ENCODE results near the gene CAMK1D. TPM values are rescaled to one million over a fixed set of nuclear protein-coding genes. Genes with fewer than 3 reads are reported as not detected.
A peak's percentile ranks its signal among the peaks of the same experiment; 100 is the strongest.

CAMK1D gene
- total and polyA plus RNA-seq, 3 donors from 2014 or later = 10.0 to 14.5 (median 14.0) TPM

DNA sequence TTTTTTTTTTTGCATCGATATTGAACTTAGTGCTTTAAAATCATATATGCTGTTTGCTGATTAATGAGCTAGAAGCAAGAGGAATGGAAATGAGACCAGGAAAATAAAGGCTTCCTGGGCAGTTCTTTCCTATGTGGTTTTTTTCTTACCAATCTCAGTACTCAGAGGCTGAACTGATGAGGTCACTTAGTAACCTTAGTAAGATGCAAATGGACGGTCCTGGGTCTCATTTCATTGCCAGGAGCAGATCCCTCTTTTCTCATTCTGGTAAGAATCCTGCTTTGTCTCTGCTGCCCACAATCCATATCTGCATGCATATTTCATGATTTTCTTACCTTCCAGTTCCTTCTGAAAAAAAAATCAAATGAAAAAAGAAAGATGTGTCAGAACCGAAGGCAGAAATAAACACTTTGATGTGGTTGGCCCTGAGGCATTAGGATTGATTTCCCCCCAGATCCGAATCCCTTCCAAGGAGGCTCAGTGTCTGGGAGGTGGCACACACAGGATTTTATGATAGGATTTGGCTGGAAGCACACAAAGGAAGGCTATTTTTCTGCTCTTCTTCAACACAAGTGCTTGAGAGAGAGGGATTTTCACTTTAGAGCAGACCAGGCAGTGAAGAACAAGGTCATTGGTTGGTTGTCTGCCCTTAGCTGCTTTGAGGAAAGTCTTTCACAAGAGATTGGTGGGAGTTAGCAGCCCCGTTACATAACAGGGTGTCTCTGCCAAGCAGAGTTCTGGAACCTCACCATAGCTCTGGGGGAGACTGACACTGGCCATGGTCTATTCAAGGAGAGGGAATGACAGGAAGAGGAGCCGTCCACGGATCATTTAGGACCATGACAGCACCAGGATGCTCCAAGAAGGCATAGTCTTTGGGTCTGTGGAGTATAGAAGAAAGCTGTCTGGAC is 150.0 kb downstream of the CAMK1D start:
- Histone ChIP-seq H3K27ac (peak overlapping the region in 1 of 2 donors; percentile 68), H3K36me3 (ENCODE audit: low read depth, missing control alignments) (no peaks in the 10 kb centered on the region), H3K27me3 (no peaks in the 10 kb centered on the region), H3K9me3 (no peaks in the 10 kb centered on the region), H3K4me3 (no peak overlapping the region), H3K4me1 (peaks cover 34% of the 10 kb centered on the region)
- no peak for DNase-seq
- no peak for TF ChIP-seq POLR2A (IDR thresholded peaks at IDR 0.05)
- TF ChIP-seq, protein P1, sequence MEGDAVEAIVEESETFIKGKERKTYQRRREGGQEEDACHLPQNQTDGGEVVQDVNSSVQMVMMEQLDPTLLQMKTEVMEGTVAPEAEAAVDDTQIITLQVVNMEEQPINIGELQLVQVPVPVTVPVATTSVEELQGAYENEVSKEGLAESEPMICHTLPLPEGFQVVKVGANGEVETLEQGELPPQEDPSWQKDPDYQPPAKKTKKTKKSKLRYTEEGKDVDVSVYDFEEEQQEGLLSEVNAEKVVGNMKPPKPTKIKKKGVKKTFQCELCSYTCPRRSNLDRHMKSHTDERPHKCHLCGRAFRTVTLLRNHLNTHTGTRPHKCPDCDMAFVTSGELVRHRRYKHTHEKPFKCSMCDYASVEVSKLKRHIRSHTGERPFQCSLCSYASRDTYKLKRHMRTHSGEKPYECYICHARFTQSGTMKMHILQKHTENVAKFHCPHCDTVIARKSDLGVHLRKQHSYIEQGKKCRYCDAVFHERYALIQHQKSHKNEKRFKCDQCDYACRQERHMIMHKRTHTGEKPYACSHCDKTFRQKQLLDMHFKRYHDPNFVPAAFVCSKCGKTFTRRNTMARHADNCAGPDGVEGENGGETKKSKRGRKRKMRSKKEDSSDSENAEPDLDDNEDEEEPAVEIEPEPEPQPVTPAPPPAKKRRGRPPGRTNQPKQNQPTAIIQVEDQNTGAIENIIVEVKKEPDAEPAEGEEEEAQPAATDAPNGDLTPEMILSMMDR (IDR thresholded peaks at IDR 0.05) = no peak
- intact Hi-C loops (cut with DNase I; ENCODE audit: low total_unique reads) = no loop called here
- WGBS, 2 donors = 49 to 57% methylated on average over 7 of the region's 7 CpGs

DNA sequence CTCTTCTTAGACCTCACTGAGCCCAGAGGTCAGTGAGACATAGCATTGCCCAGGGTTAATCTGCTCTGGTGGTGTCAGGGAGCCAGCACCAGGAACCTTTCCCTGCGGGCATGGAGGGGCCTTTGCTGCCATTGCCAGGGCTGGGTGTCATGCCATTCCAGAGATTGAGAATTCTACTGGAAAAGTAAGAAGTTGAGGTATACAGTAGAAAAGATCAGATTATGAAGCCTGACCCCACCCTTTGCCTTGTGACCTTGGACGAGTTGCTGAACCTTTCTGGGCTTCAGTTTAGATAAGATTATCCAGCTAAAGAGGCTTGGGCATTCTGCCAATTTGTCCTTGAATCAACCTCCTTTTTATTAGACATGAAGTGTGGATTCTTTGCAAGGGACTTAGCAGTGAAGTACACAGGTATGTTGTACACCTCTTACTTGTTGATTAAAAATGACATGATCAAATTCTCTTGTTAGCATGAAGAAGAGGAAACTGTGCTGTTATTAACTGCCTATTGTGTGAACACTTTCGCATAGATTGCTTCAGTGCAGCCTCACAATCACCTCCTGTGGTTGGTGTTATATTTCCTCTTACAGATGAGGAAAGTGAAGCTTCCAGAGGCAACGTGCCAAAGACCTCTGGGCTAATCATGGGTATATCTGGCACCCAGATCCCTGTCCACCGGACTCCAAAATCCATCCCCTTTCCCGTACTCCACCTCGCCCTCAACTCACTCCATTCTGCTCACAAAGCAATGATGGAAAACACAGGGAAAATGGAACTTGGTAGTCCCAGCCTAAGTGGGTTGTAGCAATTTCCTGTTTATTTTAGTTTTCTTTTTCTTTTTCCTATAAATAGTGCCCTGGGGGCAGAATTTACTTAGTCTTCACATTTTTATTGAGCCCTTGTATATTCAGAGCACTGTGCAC is 151.3 kb downstream of the CAMK1D start:
- DNase-seq = peak; percentile 15
- WGBS, 2 donors = 53 to 60% methylated on average over 7 of the region's 7 CpGs
- Histone ChIP-seq H3K9me3 (no peaks in the 10 kb centered on the region), H3K4me3 (no peak overlapping the region), H3K27me3 (no peaks in the 10 kb centered on the region), H3K27ac (peak overlapping the region in 1 of 2 donors; percentile 68), H3K36me3 (ENCODE audit: low read depth, missing control alignments) (no peaks in the 10 kb centered on the region), H3K4me1 (peaks cover 34% of the 10 kb centered on the region)
- intact Hi-C loops (cut with DNase I; ENCODE audit: low total_unique reads) = no loop called here
- TF ChIP-seq, protein P1 (IDR thresholded peaks at IDR 0.05) = no peak
- TF ChIP-seq POLR2A (IDR thresholded peaks at IDR 0.05) = no peak

DNA sequence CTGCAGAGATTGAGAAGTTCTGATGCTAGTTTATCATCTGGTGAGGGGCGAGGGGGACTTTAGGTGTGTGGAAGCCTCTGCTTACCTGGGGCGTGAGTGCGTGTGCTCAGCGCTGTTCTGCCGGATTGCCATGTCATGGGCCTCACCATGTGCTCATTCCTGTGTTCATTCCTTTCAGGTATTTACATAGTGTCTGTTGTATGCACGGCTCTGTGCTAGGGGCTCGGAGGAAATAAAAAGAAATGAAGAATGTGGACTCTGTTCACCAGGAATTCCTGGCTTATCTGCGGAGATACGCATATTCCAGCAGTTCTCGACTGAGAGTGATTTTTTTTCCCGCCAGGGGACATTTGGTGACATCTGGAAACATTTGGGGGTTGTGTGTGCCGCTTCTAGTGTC is 152.0 kb downstream of the CAMK1D start:
- H3K9me3 ChIP-seq = no peaks in the 10 kb centered on the region
- intact Hi-C loops (cut with DNase I; ENCODE audit: low total_unique reads) = no loop called here
- H3K27me3 ChIP-seq = no peaks in the 10 kb centered on the region
- H3K36me3 ChIP-seq (ENCODE audit: low read depth, missing control alignments) = no peaks in the 10 kb centered on the region
- no peak for TF ChIP-seq POLR2A (IDR thresholded peaks at IDR 0.05)
- TF ChIP-seq, protein P1 (IDR thresholded peaks at IDR 0.05) = no peak
- H3K27ac ChIP-seq = peak overlapping the region; percentile 39 to 68
- DNase-seq = peak; percentile 7
- 54 to 65% methylated on average over 12 of the region's 12 CpGs for WGBS, 2 donors
- H3K4me3 ChIP-seq = no peak overlapping the region
- H3K4me1 ChIP-seq = peaks cover 34% of the 10 kb centered on the region

DNA sequence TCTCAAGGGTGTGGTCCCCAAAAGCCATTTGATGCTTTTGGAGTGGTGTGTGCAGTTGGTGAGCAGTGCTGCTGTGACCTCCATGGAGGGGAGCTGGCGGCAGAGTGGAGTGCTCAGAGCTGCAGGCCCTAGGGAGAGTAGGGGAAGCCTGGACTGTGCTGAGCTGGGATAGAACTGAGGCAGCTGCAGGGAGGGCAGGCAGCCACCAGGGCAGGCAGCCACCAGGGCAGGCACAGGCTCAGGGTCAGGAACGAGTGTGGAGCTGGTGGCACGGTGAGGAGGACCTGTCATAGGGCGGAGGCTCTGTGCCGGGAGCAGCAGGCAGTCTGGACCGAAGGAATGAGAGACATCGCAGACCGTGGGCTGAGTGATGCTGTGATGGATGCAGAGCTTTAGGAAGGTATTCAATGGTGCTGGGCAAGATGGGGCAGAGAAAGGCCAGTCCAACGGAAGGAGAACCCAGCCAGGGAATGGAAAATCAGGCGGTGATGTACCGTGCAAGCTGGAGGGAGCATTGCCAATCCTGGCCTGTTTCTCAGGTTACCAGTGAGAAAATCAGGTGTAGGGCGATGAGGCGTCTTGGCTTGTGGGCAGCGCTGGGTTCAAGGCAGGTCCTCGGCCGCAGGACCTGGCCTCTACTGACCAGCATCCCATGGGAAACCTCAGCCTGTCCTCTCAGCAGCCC is 152.6 kb downstream of the CAMK1D start:
- Histone ChIP-seq H3K4me3 (no peak overlapping the region), H3K9me3 (no peaks in the 10 kb centered on the region), H3K27me3 (no peaks in the 10 kb centered on the region), H3K27ac (peak overlapping the region; percentile 39 to 68), H3K36me3 (ENCODE audit: low read depth, missing control alignments) (no peaks in the 10 kb centered on the region), H3K4me1 (peaks cover 34% of the 10 kb centered on the region)
- no peak for TF ChIP-seq POLR2A (IDR thresholded peaks at IDR 0.05)
- TF ChIP-seq, protein P1 (IDR thresholded peaks at IDR 0.05) = no peak
- intact Hi-C loops (cut with DNase I; ENCODE audit: low total_unique reads) = no loop called here
- WGBS, 2 donors = 67 to 68% methylated on average over 16 of the region's 16 CpGs
- no peak for DNase-seq

Measured in testis (tissue), 3 donors.